Liver (tissue), 9 donors: Measurements from ENCODE around the gene FRMD6. TPM values are rescaled to one million over a fixed set of nuclear protein-coding genes. Genes with fewer than 3 reads are reported as not detected.

Source experiments
- DNase-seq: peaks from one replicate; pipeline ENCODE4 v3.0.0-alpha.2; 2017; ENCODE audit warnings: low spot score
- H3K27ac ChIP-seq, 2 donors: one replicate each; pipeline ENCODE4 v1.7.0; 2013; ENCODE audit warnings: inconsistent platforms in 2 of 2, low read length in 2 of 2, control low read depth in 1 of 2, low read depth in 1 of 2, mild to moderate bottlenecking in 1 of 2
- H3K27me3 ChIP-seq, 4 donors: one replicate each; pipeline versions ENCODE4 v1.6.1 to v1.7.0; 2013; ENCODE audit warnings: low read length in 3 of 4, inconsistent platforms in 1 of 4, mild to moderate bottlenecking in 1 of 4, moderate library complexity in 1 of 4; ENCODE audit not compliant: control insufficient read depth in 4 of 4, insufficient read depth in 4 of 4
- H3K36me3 ChIP-seq, 4 donors: one replicate each; pipeline versions ENCODE4 v1.6.1 to v1.7.0; 2013; ENCODE audit warnings: low read length in 3 of 4, mild to moderate bottlenecking in 3 of 4, low read depth in 1 of 4, moderate library complexity in 1 of 4; ENCODE audit not compliant: control insufficient read depth in 4 of 4, insufficient read depth in 3 of 4
- H3K4me1 ChIP-seq, 4 donors: one replicate each; pipeline versions ENCODE4 v1.6.1 to v1.7.0; 2013; ENCODE audit warnings: low read length in 3 of 4, mild to moderate bottlenecking in 3 of 4, moderate library complexity in 1 of 4; ENCODE audit not compliant: control insufficient read depth in 4 of 4, insufficient read depth in 4 of 4
- H3K4me3 ChIP-seq, 3 donors: one replicate each; pipeline versions ENCODE4 v1.6.1 to v1.7.0; 2013; ENCODE audit warnings: low read length in 3 of 3, control low read depth in 1 of 3, low read depth in 1 of 3, mild to moderate bottlenecking in 1 of 3
- H3K9ac ChIP-seq, 2 donors: one replicate each; pipeline ENCODE4 v1.7.0; 2013; ENCODE audit warnings: low read length in 2 of 2, mild to moderate bottlenecking in 2 of 2, moderate library complexity in 2 of 2, control low read depth in 1 of 2, low read depth in 1 of 2
- H3K9me3 ChIP-seq, 4 donors: one replicate each; pipeline versions ENCODE4 v1.6.1 to v1.7.0; 2013; ENCODE audit warnings: low read length in 3 of 4; ENCODE audit not compliant: control insufficient read depth in 4 of 4
- ATF3 ChIP-seq: IDR thresholded peaks from 2 replicates; pipeline ENCODE4 v1.6.1; 2016; ENCODE audit warnings: antibody characterized with exemption
- CTCF ChIP-seq: fragments of 150-350 bp; IDR thresholded peaks from 2 replicates; pipeline ENCODE4 v1.5.1; 2017; ENCODE audit warnings: improper control_type of control experiment, low read depth, low read length; ENCODE audit not compliant: missing input control
- EGR1 ChIP-seq, 2 donors: IDR thresholded peaks; 2 replicates each; pipeline ENCODE4 v1.6.1; 2016 to 2018; ENCODE audit warnings: antibody characterized with exemption in 2 of 2, low read depth in 2 of 2
- FOXA1 ChIP-seq: IDR thresholded peaks from 2 replicates; pipeline ENCODE4 v1.6.1; 2016; ENCODE audit warnings: antibody characterized with exemption
- FOXA2 ChIP-seq: IDR thresholded peaks from 2 replicates; pipeline ENCODE4 v1.6.1; 2016; ENCODE audit warnings: antibody characterized with exemption
- GABPA ChIP-seq, 2 donors: IDR thresholded peaks in 1 of 2; conservative IDR thresholded peaks in 1 of 2; 2 replicates each; pipeline ENCODE4 v1.6.1; 2016; ENCODE audit warnings: antibody characterized with exemption in 2 of 2, mild to moderate bottlenecking in 1 of 2, moderate library complexity in 1 of 2
- HNF4A ChIP-seq, 2 donors: conservative IDR thresholded peaks; 2 replicates each; pipeline ENCODE4 v1.6.1; 2016; ENCODE audit warnings: antibody characterized with exemption in 2 of 2, mild to moderate bottlenecking in 2 of 2
- HNF4G ChIP-seq: IDR thresholded peaks from 2 replicates; pipeline ENCODE4 v1.6.1; 2016; ENCODE audit warnings: antibody characterized with exemption
- JUND ChIP-seq, 2 donors: IDR thresholded peaks; 2 replicates each; pipeline ENCODE4 v1.6.1; 2016; ENCODE audit warnings: antibody characterized with exemption in 2 of 2
- NR2F2 ChIP-seq: IDR thresholded peaks from 2 replicates; pipeline ENCODE4 v1.6.1; 2016; ENCODE audit warnings: antibody characterized with exemption
- RAD21 ChIP-seq, 2 donors: IDR thresholded peaks; 2 replicates each; pipeline ENCODE4 v1.6.1; 2016; ENCODE audit warnings: antibody characterized with exemption in 2 of 2, mild to moderate bottlenecking in 2 of 2
- RXRA ChIP-seq, 2 donors: IDR thresholded peaks; 2 replicates each; pipeline ENCODE4 v1.6.1; 2017 to 2018; ENCODE audit warnings: antibody characterized with exemption in 2 of 2, mild to moderate bottlenecking in 1 of 2
- SP1 ChIP-seq: IDR thresholded peaks from 2 replicates; pipeline ENCODE4 v1.6.1; 2018; ENCODE audit warnings: antibody characterized with exemption, mild to moderate bottlenecking
- TAF1 ChIP-seq: conservative IDR thresholded peaks from 2 replicates; pipeline ENCODE4 v1.6.1; 2016; ENCODE audit warnings: antibody characterized with exemption, mild to moderate bottlenecking
- YY1 ChIP-seq: IDR thresholded peaks from 2 replicates; pipeline ENCODE4 v1.6.1; 2016; ENCODE audit warnings: antibody characterized with exemption, mild to moderate bottlenecking
- ZBTB33 ChIP-seq: IDR thresholded peaks from 2 replicates; pipeline ENCODE4 v1.6.1; 2016; ENCODE audit warnings: antibody characterized with exemption
- WGBS: extraction: QIAGEN DNeasy Blood & Tissue Kit; methylation state at CpG from one replicate; pipeline ENCODE4 v1.1.7; 2013; 5-methylcytosine and 5-hydroxymethylcytosine counted together
- polyA plus RNA-seq, 2 donors: library from polyadenylated mRNA; stranded (reverse) in 1 of 2; unstranded in 1 of 2; fragments of 200-250 nt in 1 of 2; fragments of >200 nt in 1 of 2; fragmentation: Nextera tagmentation in 1 of 2; extraction: Ambion mirVana in 1 of 2; gene quantifications; one replicate each; pipeline versions ENCODE4 v1.2.1 to v1.2.3, GENCODE V29; 2013 to 2015
- total RNA-seq, 2 donors: library from RNA; depleted of rRNA; stranded (reverse); fragments of >200 nt; gene quantifications; one replicate each; pipeline ENCODE4 v1.2.3, GENCODE V29; 2014
- TF ChIP-seq, protein P1 (sequence below): IDR thresholded peaks from 2 replicates; pipeline ENCODE4 v1.6.1; 2016; ENCODE audit warnings: antibody characterized with exemption
- TF ChIP-seq, protein P2 (sequence below): IDR thresholded peaks from 2 replicates; pipeline ENCODE4 v1.6.1; 2016; ENCODE audit warnings: antibody characterized with exemption, mild to moderate bottlenecking
- donor health status: healthy.
- donor health status: healthy.
- donor health status: healthy.
- donor health status: healthy.
- donor health status: healthy.

The FRMD6 gene
- total and polyA plus RNA-seq, 4 donors, result 2.4 to 10.0 (median 3.4) TPM

- peaks cover 0 to 10% (median 6%) of the 10 kb centered on the region in 4 donors for H3K4me1 ChIP-seq
- no peaks in the 10 kb centered on the region for H3K27me3 ChIP-seq
- TF ChIP-seq, protein P1, sequence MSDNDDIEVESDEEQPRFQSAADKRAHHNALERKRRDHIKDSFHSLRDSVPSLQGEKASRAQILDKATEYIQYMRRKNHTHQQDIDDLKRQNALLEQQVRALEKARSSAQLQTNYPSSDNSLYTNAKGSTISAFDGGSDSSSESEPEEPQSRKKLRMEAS, result no peak
- no peak for TF ChIP-seq YY1
- TF ChIP-seq CTCF, result no peak
- TF ChIP-seq FOXA2, result no peak
- TF ChIP-seq JUND (IDR thresholded peaks at IDR 0.05), result no peak
- no peak for TF ChIP-seq ZBTB33
- TF ChIP-seq, protein P2, sequence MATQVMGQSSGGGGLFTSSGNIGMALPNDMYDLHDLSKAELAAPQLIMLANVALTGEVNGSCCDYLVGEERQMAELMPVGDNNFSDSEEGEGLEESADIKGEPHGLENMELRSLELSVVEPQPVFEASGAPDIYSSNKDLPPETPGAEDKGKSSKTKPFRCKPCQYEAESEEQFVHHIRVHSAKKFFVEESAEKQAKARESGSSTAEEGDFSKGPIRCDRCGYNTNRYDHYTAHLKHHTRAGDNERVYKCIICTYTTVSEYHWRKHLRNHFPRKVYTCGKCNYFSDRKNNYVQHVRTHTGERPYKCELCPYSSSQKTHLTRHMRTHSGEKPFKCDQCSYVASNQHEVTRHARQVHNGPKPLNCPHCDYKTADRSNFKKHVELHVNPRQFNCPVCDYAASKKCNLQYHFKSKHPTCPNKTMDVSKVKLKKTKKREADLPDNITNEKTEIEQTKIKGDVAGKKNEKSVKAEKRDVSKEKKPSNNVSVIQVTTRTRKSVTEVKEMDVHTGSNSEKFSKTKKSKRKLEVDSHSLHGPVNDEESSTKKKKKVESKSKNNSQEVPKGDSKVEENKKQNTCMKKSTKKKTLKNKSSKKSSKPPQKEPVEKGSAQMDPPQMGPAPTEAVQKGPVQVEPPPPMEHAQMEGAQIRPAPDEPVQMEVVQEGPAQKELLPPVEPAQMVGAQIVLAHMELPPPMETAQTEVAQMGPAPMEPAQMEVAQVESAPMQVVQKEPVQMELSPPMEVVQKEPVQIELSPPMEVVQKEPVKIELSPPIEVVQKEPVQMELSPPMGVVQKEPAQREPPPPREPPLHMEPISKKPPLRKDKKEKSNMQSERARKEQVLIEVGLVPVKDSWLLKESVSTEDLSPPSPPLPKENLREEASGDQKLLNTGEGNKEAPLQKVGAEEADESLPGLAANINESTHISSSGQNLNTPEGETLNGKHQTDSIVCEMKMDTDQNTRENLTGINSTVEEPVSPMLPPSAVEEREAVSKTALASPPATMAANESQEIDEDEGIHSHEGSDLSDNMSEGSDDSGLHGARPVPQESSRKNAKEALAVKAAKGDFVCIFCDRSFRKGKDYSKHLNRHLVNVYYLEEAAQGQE, result no peak
- TF ChIP-seq NR2F2, result no peak
- no peak for TF ChIP-seq HNF4G
- TF ChIP-seq FOXA1, result no peak
- no peak for TF ChIP-seq GABPA (IDR thresholded peaks at IDR 0.05 in 1 of 2, conservative IDR thresholded peaks at IDR 0.05 in 1 of 2)
- no peak for TF ChIP-seq ATF3
- TF ChIP-seq RXRA (IDR thresholded peaks at IDR 0.05), result no peak
- no peak for TF ChIP-seq TAF1
- no peak for TF ChIP-seq EGR1 (IDR thresholded peaks at IDR 0.05; ENCODE audit: low read depth in 2 of 2)
- TF ChIP-seq RAD21 (IDR thresholded peaks at IDR 0.05), result no peak
- no peak for TF ChIP-seq SP1
- TF ChIP-seq HNF4A (conservative IDR thresholded peaks at IDR 0.05), result no peak
- peaks cover 0 to 2% (median 0%) of the 10 kb centered on the region in 4 donors for H3K9me3 ChIP-seq
- no peak overlapping the region for H3K27ac ChIP-seq
- whole genome bisulfite sequencing, result 98% methylated on average over 2 of the region's 2 CpGs
- DNase-seq, result no peak
- no peaks in the 10 kb centered on the region for H3K36me3 ChIP-seq
- H3K4me3 ChIP-seq, result no peak overlapping the region
- no peak overlapping the region for H3K9ac ChIP-seq
These were observed 31.7 kb upstream of the FRMD6 start for GRCh38 chr14:51620056-51620455.
